AG04450 (cell line): ENCODE results near the gene OR8S1. TPM values are rescaled to one million over a fixed set of nuclear protein-coding genes. Genes with fewer than 3 reads are reported as not detected.
"Not testable (repeated sequence)": the region's sequence is repeated elsewhere in the genome, so short reads cannot be mapped to it uniquely, and the experiment has no call there.

Source experiments
- CTCF ChIA-PET: fragments of 300-600, 350-600 bp; formaldehyde crosslinking; extraction: SDS; loops from one replicate; lab custom pipeline; 2022; ENCODE audit warnings: antibody characterized with exemption, inconsistent platforms; lab: Charles Lee
- POLR2A ChIA-PET: fragments of 350-600 bp; formaldehyde crosslinking; extraction: SDS; loops from one replicate; lab custom pipeline; 2021; ENCODE audit warnings: antibody characterized with exemption, inconsistent platforms; lab: Yijun Ruan, JAX
- DNase-seq: peaks from one replicate; pipeline ENCODE4 v3.0.0-alpha.2; 2011; ENCODE audit warnings: low read depth, low spot score
- H3K27ac ChIP-seq: one replicate; pipeline ENCODE4 v1.5.1; 2012; ENCODE audit warnings: low read depth, low read length, control low read depth
- H3K27me3 ChIP-seq: one replicate; pipeline ENCODE4 v1.6.0; 2012; ENCODE audit warnings: low read length; ENCODE audit not compliant: control insufficient read depth, insufficient read depth
- H3K4me3 ChIP-seq: 2 replicates; pipeline ENCODE4 v1.5.1; 2011; ENCODE audit warnings: mild to moderate bottlenecking, low read depth, low read length, control low read depth
- H3K9me3 ChIP-seq: 2 replicates; pipeline ENCODE4 v1.5.1; 2012; ENCODE audit warnings: low read length; ENCODE audit not compliant: control insufficient read depth, insufficient read depth
- CTCF ChIP-seq: IDR thresholded peaks from 2 replicates; pipeline ENCODE4 v1.5.1; 2011; ENCODE audit warnings: low read depth, low read length, control low read depth, inconsistent platforms
- polyA plus RNA-seq: library from polyadenylated mRNA; depleted of rRNA; stranded (reverse); fragments of >200 nt; gene quantifications from 2 replicates; pipeline ENCODE4 v1.2.3, GENCODE V29; 2011

Gene OR8S1
- polyA plus RNA-seq, 1 experiment: not detected

- ChIA-PET CTCF (no interaction called here), POLR2A (no interaction called here)
- Histone ChIP-seq H3K27me3 (no peaks in the 10 kb centered on the region), H3K9me3 (no peaks in the 10 kb centered on the region), H3K27ac (no peak overlapping the region), H3K4me3 (no peak overlapping the region)
- TF ChIP-seq CTCF: no peak
- no peak for DNase-seq
Observed at GRCh38 chr12:48514728-48515127, 10.7 kb upstream of the OR8S1 start.

- H3K4me3 ChIP-seq, POLR2A ChIA-PET, H3K27me3 ChIP-seq, H3K27ac ChIP-seq, DNase-seq, H3K9me3 ChIP-seq, CTCF ChIA-PET: not testable (repeated sequence)
Observed at GRCh38 chr12:48520381-48520780, 5.1 kb upstream of the OR8S1 start.

GRCh38 chr12:48527891-48528670 is 2.6 kb downstream of the OR8S1 start:
- Histone ChIP-seq H3K27me3 (no peaks in the 10 kb centered on the region), H3K4me3 (no peak overlapping the region), H3K27ac (no peak overlapping the region), H3K9me3 (no peaks in the 10 kb centered on the region)
- ChIA-PET POLR2A (no interaction called here), CTCF (interaction anchor here (0.6 to 1.5 kb wide), 3 partner anchors 14 to 339 kb away, joined by 3 read pairs; no protein-coding TSS in a partner anchor)
- DNase-seq: no peak
- TF ChIP-seq CTCF: no peak

GRCh38 chr12:48532601-48533000 is 7.2 kb downstream of the OR8S1 start:
- no peaks in the 10 kb centered on the region for H3K9me3 ChIP-seq
- no peak overlapping the region for H3K27ac ChIP-seq
- ChIA-PET POLR2A (no interaction called here), CTCF (no interaction called here)
- no peaks in the 10 kb centered on the region for H3K27me3 ChIP-seq
- TF ChIP-seq CTCF: no peak
- DNase-seq: no peak
- H3K4me3 ChIP-seq: no peak overlapping the region

- DNase-seq: no peak
- ChIA-PET POLR2A (no interaction called here), CTCF (no interaction called here)
- TF ChIP-seq CTCF: no peak
- Histone ChIP-seq H3K27me3 (no peaks in the 10 kb centered on the region), H3K9me3 (no peaks in the 10 kb centered on the region), H3K4me3 (no peak overlapping the region), H3K27ac (no peak overlapping the region)
Observed at GRCh38 chr12:48536602-48537001, 11.2 kb downstream of the OR8S1 start.
